IgD-negative memory B cell (primary cell): ENCODE results near the gene EHHADH. TPM values are rescaled to one million over a fixed set of nuclear protein-coding genes. Genes with fewer than 3 reads are reported as not detected.

Source experiments
- H3K27ac Mint-ChIP-seq, 3 donors: one replicate each; pipeline ENCODE4 v1.8.0; 2020 to 2022; ENCODE audit warnings: mild to moderate bottlenecking in 3 of 3, mixed read lengths in 3 of 3, moderate library complexity in 1 of 3
- H3K27me3 Mint-ChIP-seq: one replicate; pipeline ENCODE4 v1.8.0; 2021; ENCODE audit warnings: mixed read lengths
- H3K36me3 Mint-ChIP-seq: one replicate; pipeline ENCODE4 v1.8.0; 2020; ENCODE audit warnings: mild to moderate bottlenecking, mixed read lengths
- H3K4me1 Mint-ChIP-seq, 3 donors: one replicate each; pipeline ENCODE4 v1.8.0; 2020 to 2022; ENCODE audit warnings: mixed read lengths in 3 of 3, mild to moderate bottlenecking in 1 of 3
- H3K4me3 Mint-ChIP-seq, 4 donors: one replicate each; pipeline ENCODE4 v1.8.0; 2020 to 2022; ENCODE audit warnings: mild to moderate bottlenecking in 4 of 4, mixed read lengths in 4 of 4, moderate library complexity in 3 of 4
- H3K9me3 Mint-ChIP-seq, 3 donors: one replicate each; pipeline ENCODE4 v1.8.0; 2020 to 2021; ENCODE audit warnings: mixed read lengths in 3 of 3, mild to moderate bottlenecking in 1 of 3
- polyA plus RNA-seq: library from polyadenylated mRNA; unstranded; fragments of 300-500 nt; fragmentation: Illumina TruSeq; gene quantifications from one replicate; pipeline ENCODE4 v1.2.3, GENCODE V29; 2021

EHHADH gene
- polyA plus RNA-seq, 1 donor from 2014 or later = 0.84 TPM

DNA sequence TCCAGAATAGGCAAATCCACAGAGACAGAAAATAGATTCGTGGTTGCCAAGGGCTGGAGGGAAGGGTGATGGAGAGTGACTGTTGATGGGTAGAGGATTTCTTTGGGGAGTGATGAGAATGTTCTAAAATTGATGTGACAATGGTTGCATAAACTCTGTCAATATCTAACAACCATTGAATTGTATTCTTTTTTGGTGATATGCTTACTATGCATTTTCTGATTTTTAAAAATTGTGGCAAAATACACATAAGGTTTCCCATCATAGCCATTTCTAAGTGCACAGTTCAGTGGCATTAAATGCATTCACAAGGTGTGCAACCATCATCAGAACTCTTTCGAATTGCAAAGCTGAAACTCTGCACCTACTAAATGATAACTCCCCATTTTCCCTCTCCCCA is 56.8 kb downstream of the EHHADH start:
- peaks cover 0 to 2% (median 0%) of the 10 kb centered on the region in 3 donors for H3K4me1 Mint-ChIP-seq
- H3K4me3 Mint-ChIP-seq = no peak overlapping the region
- no peaks in the 10 kb centered on the region for H3K27me3 Mint-ChIP-seq
- peaks cover 6% of the 10 kb centered on the region for H3K36me3 Mint-ChIP-seq
- no peak overlapping the region for H3K27ac Mint-ChIP-seq
- H3K9me3 Mint-ChIP-seq = peaks cover 0 to 6% (median 3%) of the 10 kb centered on the region in 3 donors

DNA sequence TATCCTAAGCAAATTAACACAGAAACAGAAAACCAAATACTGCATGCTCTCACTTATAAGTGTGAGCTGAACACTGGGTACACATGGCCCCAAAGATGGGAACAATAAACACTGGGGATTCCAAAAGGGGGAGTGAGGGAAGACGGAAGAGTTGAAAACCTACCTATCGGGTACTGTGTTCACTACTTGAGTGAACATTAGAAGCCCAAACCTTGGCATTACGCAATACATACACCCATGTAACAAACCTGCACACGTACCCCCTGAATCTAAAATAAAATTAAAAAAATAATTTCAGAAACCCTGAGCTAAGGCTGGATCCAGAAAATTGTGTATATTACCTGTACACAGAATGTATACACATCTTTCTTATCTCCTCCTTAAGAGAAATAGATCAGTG is 58.2 kb downstream of the EHHADH start:
- no peak overlapping the region for H3K4me3 Mint-ChIP-seq
- H3K36me3 Mint-ChIP-seq = peaks cover 7% of the 10 kb centered on the region
- no peaks in the 10 kb centered on the region for H3K27me3 Mint-ChIP-seq
- peaks cover 0 to 2% (median 0%) of the 10 kb centered on the region in 3 donors for H3K4me1 Mint-ChIP-seq
- H3K9me3 Mint-ChIP-seq = peaks cover 0 to 6% (median 3%) of the 10 kb centered on the region in 3 donors
- H3K27ac Mint-ChIP-seq = no peak overlapping the region

DNA sequence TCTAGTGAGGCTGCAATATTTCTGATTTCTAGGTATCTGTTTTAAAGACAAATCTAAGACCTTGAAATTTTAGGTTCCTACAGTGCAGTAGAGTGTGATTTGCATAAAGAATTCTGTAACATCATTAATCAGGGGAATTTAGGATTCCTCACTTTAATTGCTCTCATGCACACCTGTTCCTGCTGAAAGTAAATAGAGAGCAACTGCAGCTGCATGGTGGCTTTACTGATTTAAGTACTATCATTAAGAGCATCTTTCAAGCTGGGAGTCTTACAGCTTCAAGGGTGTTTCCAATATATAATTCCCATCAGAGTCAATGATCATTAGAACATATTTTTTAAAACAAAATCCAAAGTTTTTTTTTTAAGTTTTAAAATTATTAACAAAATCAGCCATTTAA is 65.0 kb downstream of the EHHADH start:
- H3K9me3 Mint-ChIP-seq = peaks cover 0 to 2% (median 0%) of the 10 kb centered on the region in 3 donors
- peaks cover 2% of the 10 kb centered on the region for H3K27me3 Mint-ChIP-seq
- no peak overlapping the region for H3K27ac Mint-ChIP-seq
- H3K4me3 Mint-ChIP-seq = no peak overlapping the region
- peaks cover 0 to 3% (median 0%) of the 10 kb centered on the region in 3 donors for H3K4me1 Mint-ChIP-seq
- H3K36me3 Mint-ChIP-seq = peaks cover 4% of the 10 kb centered on the region

DNA sequence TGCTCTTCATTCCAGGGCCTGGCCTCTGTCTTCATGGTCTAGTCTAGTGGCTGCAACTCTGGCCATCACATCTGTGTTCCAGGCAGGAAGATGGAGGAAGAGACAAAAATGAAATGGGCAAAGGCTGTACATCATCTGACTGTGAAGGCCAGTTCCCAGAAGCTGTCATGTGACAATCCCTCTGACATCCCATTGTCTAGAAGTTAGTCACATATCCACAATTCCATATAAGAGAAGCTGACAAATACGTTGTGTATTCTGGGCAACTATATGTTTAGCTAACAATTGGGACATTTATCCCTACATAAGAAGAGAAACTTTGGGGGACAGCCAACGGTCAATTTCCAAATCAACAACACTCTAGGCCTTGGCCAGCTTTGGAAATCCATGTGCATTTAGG is 66.5 kb downstream of the EHHADH start:
- Mint-ChIP-seq H3K4me1 (peaks cover 0 to 3% (median 0%) of the 10 kb centered on the region in 3 donors), H3K36me3 (peaks cover 4% of the 10 kb centered on the region), H3K27me3 (peaks cover 2% of the 10 kb centered on the region), H3K4me3 (no peak overlapping the region), H3K9me3 (peaks cover 0 to under 1% (median 0%) of the 10 kb centered on the region in 3 donors), H3K27ac (no peak overlapping the region)

DNA sequence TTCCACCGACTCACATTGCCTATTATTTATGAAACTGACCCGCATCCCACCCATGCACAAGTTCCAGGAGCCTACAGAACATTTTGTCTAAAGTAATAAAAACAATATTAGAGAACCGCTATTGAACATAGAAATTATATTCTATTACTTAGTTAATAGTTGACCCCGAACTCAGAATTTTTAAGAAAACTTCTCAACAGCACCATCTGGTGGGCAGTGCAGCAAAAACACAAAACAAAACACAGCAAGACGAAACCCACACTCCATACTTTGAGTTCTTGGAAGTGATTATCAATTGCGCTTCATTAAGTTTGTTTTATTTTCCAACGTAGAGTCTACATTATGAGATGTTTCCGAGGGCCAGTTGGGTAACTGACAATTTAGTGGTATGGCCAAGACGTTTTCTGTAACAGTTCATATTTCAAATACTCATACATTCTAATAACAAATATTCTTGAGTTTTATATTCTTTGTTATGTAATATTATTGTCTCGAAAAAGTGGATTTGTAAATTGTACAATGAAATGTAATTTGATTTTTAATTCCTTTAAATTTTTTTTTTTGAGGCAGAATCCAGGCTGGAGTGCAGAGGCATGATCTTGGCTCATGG is 77.0 kb downstream of the EHHADH start:
- Mint-ChIP-seq H3K4me1 (peaks cover 7 to 10% (median 8%) of the 10 kb centered on the region in 3 donors), H3K9me3 (no peaks in the 10 kb centered on the region), H3K4me3 (no peak overlapping the region), H3K36me3 (no peaks in the 10 kb centered on the region), H3K27me3 (no peaks in the 10 kb centered on the region), H3K27ac (no peak overlapping the region)

DNA sequence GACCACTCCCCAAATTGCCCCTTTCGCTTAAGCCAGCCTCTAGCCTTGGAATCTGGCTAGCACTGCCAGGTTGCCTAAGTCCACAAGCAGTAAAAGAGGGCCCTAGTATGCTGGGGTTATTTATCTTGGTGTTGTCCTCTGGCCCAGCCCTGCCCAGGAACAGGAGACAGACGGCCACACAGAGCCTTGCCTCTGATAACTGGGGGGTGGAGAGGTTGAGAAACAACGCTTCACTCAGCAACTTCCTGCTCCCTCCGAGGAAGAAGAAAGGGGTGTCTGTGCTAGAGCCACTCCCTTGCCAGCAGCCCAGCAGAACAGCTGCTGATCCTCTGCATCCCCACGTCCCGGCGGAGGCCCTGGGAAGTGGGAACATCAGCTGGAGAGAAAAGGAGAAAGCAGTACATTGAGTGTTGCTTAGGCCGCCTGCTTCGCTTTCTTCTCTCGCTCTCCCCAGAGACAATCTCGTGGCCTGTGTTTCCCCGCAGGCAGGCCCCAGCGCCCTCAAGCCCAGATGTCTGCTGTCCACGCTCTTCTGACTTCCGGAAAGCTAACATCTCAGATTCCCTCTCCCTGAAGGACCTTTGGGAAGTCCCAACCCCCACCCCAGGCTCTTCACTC is 78.4 kb downstream of the EHHADH start:
- H3K4me3 Mint-ChIP-seq = peak overlapping the region in 3 of 4 donors; percentile 3 to 95 (median 67)

DNA sequence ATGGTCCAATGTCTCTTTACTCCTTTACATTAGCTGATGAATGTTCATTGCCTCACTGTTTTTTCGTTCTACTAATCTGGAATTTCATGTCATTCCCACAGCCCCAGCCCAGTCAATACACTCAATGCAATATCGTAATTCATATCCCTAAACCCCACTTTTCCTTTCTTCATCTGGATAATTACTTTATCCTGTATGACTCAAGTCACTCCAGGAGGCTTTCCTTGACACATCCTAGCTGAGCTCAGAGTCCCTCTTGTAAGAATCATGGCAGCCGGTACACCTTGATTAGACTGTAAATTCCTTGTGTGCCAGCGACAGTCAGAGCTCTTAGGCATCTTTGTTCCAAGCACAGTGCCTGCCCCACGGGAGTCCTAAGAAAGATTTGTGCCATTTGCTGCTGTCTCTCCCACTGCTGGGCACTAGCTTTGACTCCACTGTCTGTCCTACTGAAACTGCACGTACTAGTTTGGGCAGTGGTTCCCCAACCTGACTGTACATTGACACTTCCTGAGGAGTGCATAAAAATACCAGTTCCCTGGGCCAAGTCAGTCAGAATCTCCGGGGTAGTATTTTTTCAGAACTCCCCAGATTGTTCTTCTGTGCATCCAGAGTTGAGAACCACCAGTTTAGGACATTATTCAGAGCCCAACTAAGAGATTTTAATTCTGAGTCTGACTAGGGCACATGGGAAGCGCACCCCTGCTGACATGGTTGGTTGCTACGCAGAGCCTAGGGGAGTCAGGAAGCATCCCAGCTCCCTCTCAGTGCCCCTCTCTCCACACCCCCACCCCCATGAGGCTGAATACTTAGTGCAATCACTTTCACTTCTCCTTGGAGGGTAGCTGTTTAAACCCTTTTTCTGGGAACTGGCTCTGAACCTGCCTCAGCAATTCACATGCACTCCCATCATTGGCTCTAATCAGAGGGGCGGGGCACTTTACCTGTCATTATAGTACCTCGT is 81.5 kb downstream of the EHHADH start:
- H3K36me3 Mint-ChIP-seq = no peaks in the 10 kb centered on the region
- no peaks in the 10 kb centered on the region for H3K9me3 Mint-ChIP-seq
- H3K4me1 Mint-ChIP-seq = peaks cover 7 to 10% (median 8%) of the 10 kb centered on the region in 3 donors
- H3K4me3 Mint-ChIP-seq = no peak overlapping the region
- H3K27me3 Mint-ChIP-seq = peaks cover 3% of the 10 kb centered on the region
- no peak overlapping the region for H3K27ac Mint-ChIP-seq

More for the DNA sequence above, 78.4 kb downstream of the EHHADH start:
- H3K27ac Mint-ChIP-seq = peak overlapping the region in 2 of 3 donors; percentile 17 to 24
- H3K36me3 Mint-ChIP-seq = no peaks in the 10 kb centered on the region
- H3K27me3 Mint-ChIP-seq = no peaks in the 10 kb centered on the region
- no peaks in the 10 kb centered on the region for H3K9me3 Mint-ChIP-seq
- peaks cover 7 to 10% (median 8%) of the 10 kb centered on the region in 3 donors for H3K4me1 Mint-ChIP-seq

DNA sequence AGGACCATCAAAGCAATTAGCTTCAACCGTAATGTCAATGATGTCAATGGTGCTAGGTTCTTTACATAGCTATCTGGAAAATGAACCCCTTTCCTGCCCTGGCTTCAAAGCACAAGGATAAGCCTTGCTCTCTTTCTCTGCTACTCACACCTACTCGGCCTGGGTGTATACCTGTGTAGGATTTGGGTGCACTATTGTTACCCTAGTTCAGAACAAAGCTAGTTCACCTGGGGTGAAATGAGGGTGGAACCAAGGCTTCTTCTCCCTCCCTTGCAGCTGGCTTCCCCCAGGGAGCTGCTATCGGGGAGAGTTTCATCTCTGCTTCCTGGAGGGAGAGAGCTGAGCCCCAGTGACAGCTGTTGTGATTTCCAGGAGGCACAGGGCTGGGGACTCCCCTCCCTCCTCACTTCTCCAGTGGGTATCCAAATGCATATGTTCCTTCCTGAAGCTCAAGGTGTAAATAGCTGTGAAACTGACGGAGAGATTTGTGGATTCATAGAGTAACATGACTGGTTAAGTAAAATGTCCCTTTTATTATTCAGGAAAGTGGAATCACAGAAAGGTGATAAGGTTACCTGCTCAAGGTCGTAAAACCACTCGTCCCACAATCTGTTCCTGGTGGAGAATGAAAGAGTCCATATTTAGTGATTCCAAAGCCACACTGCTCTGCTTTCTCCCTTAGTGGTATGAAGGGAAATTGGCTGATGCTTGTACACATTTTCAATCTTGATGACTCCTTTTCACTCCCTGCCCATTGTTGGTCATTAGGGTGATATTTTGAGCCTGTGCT is 89.2 kb downstream of the EHHADH start:
- H3K36me3 Mint-ChIP-seq = no peaks in the 10 kb centered on the region
- H3K4me1 Mint-ChIP-seq = no peaks in the 10 kb centered on the region
- no peak overlapping the region for H3K27ac Mint-ChIP-seq
- no peaks in the 10 kb centered on the region for H3K9me3 Mint-ChIP-seq
- peaks cover 7% of the 10 kb centered on the region for H3K27me3 Mint-ChIP-seq
- H3K4me3 Mint-ChIP-seq = no peak overlapping the region

DNA sequence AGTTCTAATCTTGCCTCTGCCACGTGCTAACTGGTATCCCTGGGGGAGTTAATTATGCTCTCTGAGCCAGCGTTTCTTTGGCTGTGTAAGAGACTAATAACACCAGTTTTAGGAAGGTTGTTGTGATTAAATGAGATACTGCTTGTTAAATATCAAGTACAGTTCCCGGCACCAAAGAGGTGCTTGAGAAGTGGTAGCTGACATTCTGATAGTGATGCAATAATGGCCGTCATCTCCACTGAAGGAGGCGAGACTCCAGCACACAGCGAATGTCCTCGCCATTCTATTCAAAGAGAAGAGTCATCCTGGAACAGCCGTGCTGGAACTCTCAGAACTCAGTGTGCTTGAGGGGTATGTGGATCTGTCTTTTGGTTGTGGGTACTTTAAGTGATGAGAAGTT is 91.2 kb downstream of the EHHADH start:
- H3K36me3 Mint-ChIP-seq = no peaks in the 10 kb centered on the region
- no peak overlapping the region for H3K27ac Mint-ChIP-seq
- no peaks in the 10 kb centered on the region for H3K9me3 Mint-ChIP-seq
- peaks cover 11% of the 10 kb centered on the region for H3K27me3 Mint-ChIP-seq
- H3K4me3 Mint-ChIP-seq = no peak overlapping the region
- no peaks in the 10 kb centered on the region for H3K4me1 Mint-ChIP-seq

DNA sequence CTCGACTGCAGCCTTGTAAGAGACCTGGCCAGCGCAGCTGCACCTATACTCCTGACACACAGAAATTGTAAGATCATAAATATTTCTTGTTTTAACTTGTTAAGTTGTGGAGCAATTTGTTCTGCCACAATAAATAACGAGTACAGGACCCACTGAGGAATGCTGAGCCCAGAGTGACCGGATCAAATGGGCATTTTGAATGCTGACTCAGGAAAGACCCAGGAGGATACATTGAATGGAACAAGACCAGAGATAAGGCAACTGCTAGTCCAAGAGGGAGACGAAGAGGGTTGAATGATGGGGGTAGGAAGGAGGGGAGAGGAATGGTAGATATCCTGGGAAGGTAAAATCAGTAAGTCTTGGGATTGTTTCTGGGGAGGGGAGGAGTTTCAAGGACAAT is 92.1 kb downstream of the EHHADH start:
- H3K9me3 Mint-ChIP-seq = no peaks in the 10 kb centered on the region
- H3K27me3 Mint-ChIP-seq = peaks cover 11% of the 10 kb centered on the region
- H3K36me3 Mint-ChIP-seq = no peaks in the 10 kb centered on the region
- H3K4me3 Mint-ChIP-seq = no peak overlapping the region
- H3K4me1 Mint-ChIP-seq = no peaks in the 10 kb centered on the region
- H3K27ac Mint-ChIP-seq = no peak overlapping the region

DNA sequence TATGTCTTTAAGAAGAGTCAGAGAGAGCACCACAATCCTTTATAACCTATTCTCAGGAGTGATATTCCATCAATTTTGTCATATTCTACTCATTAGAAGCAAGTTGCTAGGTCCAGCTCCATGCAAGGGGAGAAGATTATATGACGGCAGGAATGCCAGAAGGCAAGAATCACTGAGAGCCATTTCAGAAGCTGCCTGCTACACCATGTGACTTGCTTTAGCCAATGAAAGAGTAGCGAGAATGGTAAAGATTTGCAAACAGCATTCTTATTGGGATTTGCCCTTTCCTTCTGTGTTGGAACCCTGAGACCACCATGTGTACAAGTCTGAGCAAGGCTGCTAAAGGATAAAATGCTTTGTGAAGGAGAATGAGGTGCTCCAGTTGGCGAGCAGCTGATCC is 96.5 kb downstream of the EHHADH start:
- Mint-ChIP-seq H3K9me3 (no peaks in the 10 kb centered on the region), H3K27ac (no peak overlapping the region), H3K27me3 (peaks cover 19% of the 10 kb centered on the region), H3K36me3 (no peaks in the 10 kb centered on the region), H3K4me3 (no peak overlapping the region), H3K4me1 (peaks cover 0 to 1% (median 0%) of the 10 kb centered on the region in 3 donors)

DNA sequence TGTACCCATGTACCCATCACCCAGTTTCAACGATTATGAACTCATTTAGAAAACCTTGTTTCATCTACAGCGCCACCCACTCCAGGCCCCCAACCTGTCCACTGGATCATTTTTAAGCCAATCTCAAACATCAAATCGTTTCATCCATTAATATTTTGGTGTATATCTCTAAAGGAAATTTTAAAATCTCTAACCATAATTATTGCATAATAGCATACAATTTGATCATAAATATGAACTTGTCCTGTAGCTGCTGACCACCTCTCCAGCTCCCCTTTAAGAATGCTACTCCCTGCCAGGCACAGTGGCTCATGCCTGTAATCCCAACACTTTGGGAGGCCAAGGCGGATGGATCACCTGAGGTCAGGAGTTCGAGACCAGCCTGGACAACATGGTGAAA is 98.2 kb downstream of the EHHADH start:
- Mint-ChIP-seq H3K27ac (no peak overlapping the region), H3K27me3 (peaks cover 23% of the 10 kb centered on the region), H3K36me3 (no peaks in the 10 kb centered on the region), H3K9me3 (no peaks in the 10 kb centered on the region), H3K4me1 (peaks cover 0 to 1% (median 0%) of the 10 kb centered on the region in 3 donors), H3K4me3 (no peak overlapping the region)

DNA sequence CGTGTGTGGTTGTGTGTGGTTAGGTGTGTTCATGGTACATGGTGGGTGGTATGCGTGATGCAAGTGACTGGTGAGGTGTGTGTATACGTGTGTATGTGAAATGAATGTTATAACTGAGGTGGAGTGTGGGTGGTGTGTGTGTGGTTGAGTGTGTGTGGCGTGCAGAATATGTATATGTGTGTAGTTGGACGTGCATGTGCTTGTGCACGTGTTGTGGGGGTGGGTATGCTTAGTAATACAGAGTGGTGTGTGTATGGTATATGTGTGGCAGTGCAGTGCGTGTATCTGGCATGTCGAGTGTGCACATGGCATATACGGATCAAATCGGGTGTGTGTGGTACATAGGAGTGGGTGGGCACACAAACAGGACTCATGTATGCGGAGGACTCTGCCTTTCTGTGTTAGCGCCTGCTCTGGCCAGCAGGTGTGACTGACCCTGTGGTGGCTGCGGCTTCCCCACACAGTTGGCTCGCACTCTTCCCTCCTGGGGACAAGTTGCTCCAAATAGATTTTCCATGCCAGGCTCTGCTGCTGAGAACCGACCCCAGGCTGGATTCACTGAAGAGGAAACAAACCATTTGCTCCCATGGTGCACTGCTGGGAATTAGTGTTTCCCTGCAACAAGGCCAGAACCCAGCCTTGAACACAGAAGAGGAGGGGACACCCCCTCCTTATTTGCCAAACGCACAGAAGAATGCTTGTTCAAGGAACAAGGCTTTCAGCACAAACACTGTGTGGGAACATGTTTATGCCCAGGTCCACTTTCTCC is 99.8 kb downstream of the EHHADH start:
- Mint-ChIP-seq H3K4me3 (no peak overlapping the region), H3K9me3 (no peaks in the 10 kb centered on the region), H3K36me3 (no peaks in the 10 kb centered on the region), H3K27me3 (peaks cover 31% of the 10 kb centered on the region), H3K4me1 (peaks cover 0 to 1% (median 0%) of the 10 kb centered on the region in 3 donors), H3K27ac (no peak overlapping the region)
